GM12873 (cell line): ENCODE results near the gene CALB2.

Experiments used
- TF ChIP-seq, protein P1 (sequence below): IDR thresholded peaks from 2 replicates; pipeline ENCODE4 v1.5.1; 2012; ENCODE audit warnings: low read depth, mild to moderate bottlenecking, moderate library complexity, low read length, control low read depth; ENCODE audit not compliant: insufficient read depth; ENCODE audit errors: missing control alignments

Gene CALB2

DNA sequence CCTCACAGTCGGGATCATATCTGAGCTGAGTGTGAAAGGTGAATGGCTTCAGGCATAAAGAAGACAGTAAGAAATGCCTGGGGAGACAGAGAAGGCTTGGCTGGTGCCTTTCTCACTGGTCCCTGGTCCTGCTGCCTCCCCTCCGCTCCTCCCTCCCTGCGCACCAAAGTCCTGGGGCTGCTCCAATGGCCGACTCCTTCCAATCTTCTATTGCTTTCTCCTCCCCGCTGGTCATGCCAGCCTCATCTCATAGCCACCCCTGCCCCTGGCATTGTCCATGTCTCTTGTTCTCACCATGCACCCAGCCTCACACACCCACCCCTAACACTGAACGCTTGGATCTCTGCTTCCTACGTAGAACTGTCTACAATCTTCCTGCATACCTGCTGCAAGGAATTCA lies 65.3 kb downstream of the CALB2 start:
- TF ChIP-seq, protein P1, sequence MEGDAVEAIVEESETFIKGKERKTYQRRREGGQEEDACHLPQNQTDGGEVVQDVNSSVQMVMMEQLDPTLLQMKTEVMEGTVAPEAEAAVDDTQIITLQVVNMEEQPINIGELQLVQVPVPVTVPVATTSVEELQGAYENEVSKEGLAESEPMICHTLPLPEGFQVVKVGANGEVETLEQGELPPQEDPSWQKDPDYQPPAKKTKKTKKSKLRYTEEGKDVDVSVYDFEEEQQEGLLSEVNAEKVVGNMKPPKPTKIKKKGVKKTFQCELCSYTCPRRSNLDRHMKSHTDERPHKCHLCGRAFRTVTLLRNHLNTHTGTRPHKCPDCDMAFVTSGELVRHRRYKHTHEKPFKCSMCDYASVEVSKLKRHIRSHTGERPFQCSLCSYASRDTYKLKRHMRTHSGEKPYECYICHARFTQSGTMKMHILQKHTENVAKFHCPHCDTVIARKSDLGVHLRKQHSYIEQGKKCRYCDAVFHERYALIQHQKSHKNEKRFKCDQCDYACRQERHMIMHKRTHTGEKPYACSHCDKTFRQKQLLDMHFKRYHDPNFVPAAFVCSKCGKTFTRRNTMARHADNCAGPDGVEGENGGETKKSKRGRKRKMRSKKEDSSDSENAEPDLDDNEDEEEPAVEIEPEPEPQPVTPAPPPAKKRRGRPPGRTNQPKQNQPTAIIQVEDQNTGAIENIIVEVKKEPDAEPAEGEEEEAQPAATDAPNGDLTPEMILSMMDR: no peak

DNA sequence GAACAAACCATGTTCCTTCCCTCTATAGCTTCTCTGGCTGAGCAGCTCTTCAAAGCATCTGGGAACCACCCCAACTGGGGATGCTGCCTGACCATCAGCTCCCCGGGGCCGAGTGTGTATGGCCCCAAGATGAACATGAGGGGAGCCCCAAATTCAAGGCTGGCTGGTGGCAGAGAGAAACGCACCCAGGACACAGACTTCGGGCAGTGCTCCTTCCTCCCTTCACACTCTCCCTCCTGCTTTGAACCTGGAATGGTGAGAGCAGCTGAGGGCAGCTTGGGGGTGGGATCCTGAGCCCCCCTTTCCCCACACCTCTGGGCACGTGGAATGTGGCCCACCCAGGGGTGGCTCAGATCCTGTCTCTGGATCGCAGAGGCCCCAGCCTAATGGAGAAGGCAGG lies 66.1 kb downstream of the CALB2 start:
- TF ChIP-seq, protein P1: no peak

DNA sequence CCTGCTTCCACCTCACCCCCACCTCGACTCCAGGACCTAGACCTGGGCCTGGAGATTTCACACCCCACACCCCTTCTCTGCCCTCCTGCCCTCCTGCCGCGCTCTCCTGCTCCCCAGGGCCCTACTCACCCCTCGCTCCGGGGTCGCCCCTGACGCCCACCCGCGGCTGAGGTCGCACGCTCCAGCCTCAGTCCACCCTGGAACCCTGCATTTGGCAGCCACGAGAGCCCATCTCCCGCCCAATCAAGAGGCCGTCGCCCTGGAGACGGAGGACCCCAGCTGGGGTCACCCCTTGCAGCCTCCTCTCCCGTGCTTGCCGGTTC lies 67.2 kb downstream of the CALB2 start:
- TF ChIP-seq, protein P1: no peak

DNA sequence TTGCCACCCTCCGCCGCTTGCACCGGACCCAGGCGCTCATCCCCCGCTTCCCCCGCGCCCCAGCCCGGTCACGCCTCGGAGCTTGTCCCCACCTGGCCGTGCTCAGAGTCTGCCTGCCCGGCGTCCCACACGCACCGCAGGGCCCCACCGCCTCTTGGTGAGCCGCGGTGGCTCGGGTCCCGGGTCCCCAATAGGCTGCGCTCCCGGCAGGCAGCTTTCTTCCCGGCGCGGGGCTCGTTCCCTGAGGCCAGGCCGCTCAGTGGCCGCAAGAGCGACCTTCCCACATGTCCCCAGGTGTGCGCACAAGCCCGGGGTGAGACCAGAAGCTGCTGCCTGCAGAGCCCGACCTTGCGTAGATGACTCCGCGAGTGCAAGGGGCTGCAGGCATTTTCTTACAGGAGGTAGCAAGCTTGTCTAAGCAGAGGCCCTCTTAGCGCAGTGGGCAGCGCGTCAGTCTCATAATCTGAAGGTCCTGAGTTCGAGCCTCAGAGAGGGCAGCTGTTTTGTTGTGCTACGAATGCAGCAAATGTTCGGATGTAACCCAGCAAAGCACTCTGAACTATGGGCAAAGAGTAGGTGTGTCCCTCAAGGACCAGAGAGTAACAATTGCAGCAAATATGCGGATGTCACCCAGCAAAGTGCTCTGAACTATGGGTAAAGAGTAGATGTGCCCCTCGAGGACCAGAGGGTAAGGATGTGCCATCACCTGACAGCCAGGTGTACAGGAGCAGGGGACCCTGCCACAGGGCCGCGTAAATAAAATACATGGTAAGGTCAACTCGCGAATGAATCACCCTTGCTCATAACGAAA lies 67.8 kb downstream of the CALB2 start:
- TF ChIP-seq, protein P1: no peak

DNA sequence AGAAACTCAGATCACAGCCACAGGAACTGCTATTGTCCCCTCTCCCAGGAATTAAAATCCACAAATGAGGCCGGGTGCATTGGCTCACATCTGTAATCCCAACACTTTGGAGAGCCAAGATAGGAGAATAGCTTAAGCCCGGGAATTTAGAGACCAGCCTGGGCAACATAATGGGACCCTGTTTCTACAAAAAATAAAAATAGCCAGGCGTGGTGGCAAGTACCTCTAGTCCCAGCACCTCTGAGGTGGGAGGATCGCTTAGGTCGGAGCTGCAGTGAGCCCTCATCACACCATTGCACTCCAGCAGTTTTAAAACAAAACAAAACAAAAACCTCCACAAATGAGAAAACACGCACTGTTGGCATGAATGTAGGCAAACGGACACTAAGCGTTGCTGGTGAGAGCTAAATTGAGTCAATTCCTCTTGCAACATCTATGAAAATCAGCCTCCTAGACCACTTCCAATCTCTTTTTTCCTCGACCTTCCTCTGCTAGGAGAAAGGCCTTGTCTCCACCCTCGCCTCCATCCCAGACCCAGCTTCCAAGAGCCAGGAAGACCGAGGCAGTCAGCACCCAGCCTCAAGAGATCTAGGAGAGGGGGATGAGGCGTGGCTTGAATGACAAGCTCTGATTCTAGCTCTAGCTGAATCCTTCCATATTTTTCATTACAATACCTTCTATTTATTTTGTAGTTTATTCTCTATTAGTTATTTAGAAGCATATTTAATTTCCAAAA lies 68.5 kb downstream of the CALB2 start:
- TF ChIP-seq, protein P1: no peak

DNA sequence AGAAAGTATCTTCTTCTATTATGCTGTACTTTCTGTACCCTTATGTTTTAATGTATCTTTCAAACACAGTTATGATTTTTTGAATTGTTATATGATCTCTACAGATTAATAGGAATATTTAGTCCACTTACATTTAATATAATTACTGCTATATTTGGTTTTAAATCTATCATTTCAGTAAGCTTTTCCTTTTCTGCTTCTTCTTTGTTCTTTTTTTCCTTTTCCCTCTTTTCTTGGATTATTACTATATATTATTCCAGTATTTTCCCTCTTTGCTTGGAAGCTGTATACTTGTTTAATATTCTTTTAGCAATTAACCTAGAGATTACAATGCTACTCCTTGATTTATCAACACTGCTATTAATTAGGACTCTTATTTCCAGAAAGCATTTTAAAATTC lies 69.9 kb downstream of the CALB2 start:
- TF ChIP-seq, protein P1: no peak

DNA sequence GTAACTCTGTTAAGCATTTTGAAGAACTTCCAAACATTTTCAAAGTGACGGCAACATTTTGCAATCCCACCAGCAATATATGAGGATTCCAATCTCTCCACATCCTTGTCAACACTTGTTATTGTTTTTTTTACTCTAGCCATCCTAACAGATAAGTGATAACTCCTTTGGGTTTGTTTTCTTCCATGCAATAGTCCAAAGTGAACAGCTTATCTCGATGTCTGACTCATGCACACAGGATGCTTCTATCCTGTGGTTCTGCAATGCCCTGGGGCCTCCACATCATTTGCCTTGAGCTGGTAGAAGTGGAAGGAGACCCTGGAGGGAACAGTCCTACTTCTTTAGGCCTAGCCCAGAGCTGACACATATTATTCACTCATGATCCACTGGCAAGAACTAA lies 70.4 kb downstream of the CALB2 start:
- TF ChIP-seq, protein P1: no peak
